GM23338 (cell line): Measurements from ENCODE around the gene BICD2. TPM values are rescaled to one million over a fixed set of nuclear protein-coding genes. Genes with fewer than 3 reads are reported as not detected.

Experiments used
- ATAC-seq: fragments of 200-7000 bp; cut with Tn5 transposase; 3 replicates; pipeline ENCODE4 v1.9.1; 2020
- DNase-seq: peaks from one replicate; pipeline ENCODE4 v3.0.0-alpha.2; 2015; ENCODE audit warnings: low spot score
- H2AFZ ChIP-seq: fragments of 200-600 bp; sonication (generic); 2 replicates; pipeline ENCODE4 v1.8.0; 2016; ENCODE audit warnings: antibody characterized with exemption, mild to moderate bottlenecking, moderate library complexity
- H3F3A ChIP-seq: fragments of 200-600 bp; sonication (generic); replicated peaks from 2 replicates; pipeline ENCODE4 v1.8.0; 2017; ENCODE audit warnings: antibody characterized with exemption, mixed run types, low read depth
- H3K27ac ChIP-seq: fragments of 200-600 bp; sonication (generic); 2 replicates; pipeline ENCODE4 v1.6.1; 2016; ENCODE audit warnings: low read depth
- H3K27me3 ChIP-seq: fragments of 200-600 bp; sonication (generic); 2 replicates; pipeline ENCODE4 v1.8.0; 2016; ENCODE audit warnings: mild to moderate bottlenecking, mixed run types, moderate library complexity; ENCODE audit not compliant: insufficient read depth
- H3K36me3 ChIP-seq: fragments of 200-600 bp; sonication (generic); 2 replicates; pipeline ENCODE4 v1.8.0; 2016; ENCODE audit warnings: mild to moderate bottlenecking; ENCODE audit not compliant: insufficient read depth
- H3K4me1 ChIP-seq: fragments of 200-600 bp; sonication (generic); 2 replicates; pipeline ENCODE4 v1.8.0; 2016; ENCODE audit warnings: mild to moderate bottlenecking, moderate library complexity; ENCODE audit not compliant: insufficient read depth
- H3K4me2 ChIP-seq: fragments of 200-600 bp; sonication (generic); 2 replicates; pipeline ENCODE4 v1.7.1; 2017; ENCODE audit warnings: mixed run types
- H3K4me3 ChIP-seq: fragments of 200-600 bp; sonication (generic); 2 replicates; pipeline ENCODE4 v1.6.1; 2016; ENCODE audit warnings: mixed run types
- H3K79me2 ChIP-seq: fragments of 200-600 bp; sonication (generic); replicated peaks from 2 replicates; pipeline ENCODE4 v1.8.0; 2017; ENCODE audit warnings: mild to moderate bottlenecking; ENCODE audit not compliant: insufficient read depth
- H3K9me2 ChIP-seq: fragments of 200-600 bp; sonication (generic); 2 replicates; pipeline ENCODE4 v1.8.0; 2017; ENCODE audit not compliant: insufficient read depth
- H4K20me1 ChIP-seq: fragments of 200-600 bp; sonication (generic); replicated peaks from 2 replicates; pipeline ENCODE4 v1.8.0; 2017; ENCODE audit warnings: mild to moderate bottlenecking; ENCODE audit not compliant: insufficient read depth
- H3K27ac Mint-ChIP-seq: 2 replicates; pipeline ENCODE4 v1.8.0; 2020; ENCODE audit warnings: inconsistent platforms, mild to moderate bottlenecking, moderate library complexity, mixed read lengths
- H3K27me3 Mint-ChIP-seq: 3 replicates; pipeline ENCODE4 v1.8.0; 2022; ENCODE audit warnings: low read depth, mild to moderate bottlenecking, moderate library complexity, mixed read lengths, inconsistent platforms; ENCODE audit not compliant: insufficient read depth, poor library complexity
- H3K36me3 Mint-ChIP-seq: 3 replicates; pipeline ENCODE4 v1.8.0; 2021; ENCODE audit warnings: low read depth, mild to moderate bottlenecking, inconsistent platforms, moderate library complexity, mixed read lengths
- H3K4me1 Mint-ChIP-seq: 3 replicates; pipeline ENCODE4 v1.8.0; 2020; ENCODE audit warnings: mild to moderate bottlenecking, inconsistent platforms, mixed read lengths
- H3K4me3 Mint-ChIP-seq: 3 replicates; pipeline ENCODE4 v1.8.0; 2021; ENCODE audit warnings: moderate library complexity, mild to moderate bottlenecking, inconsistent platforms, mixed read lengths
- H3K9me3 Mint-ChIP-seq: 3 replicates; pipeline ENCODE4 v1.8.0; 2020; ENCODE audit warnings: moderate library complexity, mild to moderate bottlenecking, inconsistent platforms, mixed read lengths
- CREB1 ChIP-seq: fragments of 250-450 bp; sonication (Bioruptor Pico); IDR thresholded peaks from 2 replicates; pipeline ENCODE4 v1.5.0; 2020; ENCODE audit warnings: low read depth, mild to moderate bottlenecking, moderate library complexity
- EZH2 ChIP-seq: fragments of 200-600 bp; sonication (generic); IDR thresholded peaks from one replicate; pipeline ENCODE4 v1.8.0; 2017; ENCODE audit warnings: antibody characterized with exemption, mild to moderate bottlenecking, low read depth; ENCODE audit not compliant: unreplicated experiment
- EZH2phosphoT487 ChIP-seq: fragments of 200-600 bp; sonication (generic); IDR thresholded peaks from one replicate; pipeline ENCODE4 v1.8.1; 2018; ENCODE audit warnings: antibody characterized with exemption; ENCODE audit not compliant: unreplicated experiment
- JUNB ChIP-seq: IDR thresholded peaks from one replicate; pipeline ENCODE4 v1.6.1; 2016; ENCODE audit warnings: antibody characterized with exemption; ENCODE audit not compliant: unreplicated experiment
- NANOG ChIP-seq: IDR thresholded peaks from 2 replicates; pipeline ENCODE4 v1.6.1; 2016; ENCODE audit warnings: antibody characterized with exemption, borderline replicate concordance
- POLR2AphosphoS5 ChIP-seq: IDR thresholded peaks from 2 replicates; pipeline ENCODE4 v1.6.1; 2016; ENCODE audit warnings: antibody characterized with exemption, low read depth
- STAT1 ChIP-seq: IDR thresholded peaks from one replicate; pipeline ENCODE4 v1.6.1; 2016; ENCODE audit warnings: antibody characterized with exemption; ENCODE audit not compliant: unreplicated experiment
- ZNF114 ChIP-seq: fragments of 250-450 bp; sonication (Bioruptor Pico); IDR thresholded peaks from 2 replicates; pipeline ENCODE4 v1.5.0; 2020; ENCODE audit warnings: mild to moderate bottlenecking, moderate library complexity
- ZNF331 ChIP-seq: fragments of 250-450 bp; sonication (Bioruptor Pico); IDR thresholded peaks from 2 replicates; pipeline ENCODE4 v1.5.0; 2020; ENCODE audit warnings: low read depth, mild to moderate bottlenecking, moderate library complexity
- ZNF462 ChIP-seq: fragments of 250-450 bp; sonication (Bioruptor Pico); IDR thresholded peaks from 2 replicates; pipeline ENCODE4 v1.5.0; 2020; ENCODE audit warnings: mild to moderate bottlenecking, moderate library complexity
- polyA plus RNA-seq: library from polyadenylated mRNA; unstranded; fragments of >200 nt; fragmentation: Nextera tagmentation; extraction: Ambion mirVana; gene quantifications from 2 replicates; pipeline ENCODE4 v1.2.1, GENCODE V29; 2016
- total RNA-seq: library from RNA; depleted of rRNA; stranded (reverse); fragments of >200 nt; shearing (Covaris generic); gene quantifications from 2 replicates; pipeline ENCODE4 v1.2.3, GENCODE V29; 2014
- TF ChIP-seq, protein P1 (sequence below), 2 experiments: fragments of 200-600 bp in 1 of 2; sonication (generic) in 1 of 2; conservative IDR thresholded peaks; 2 replicates each; pipeline versions ENCODE4 v1.5.1 to v1.6.1; 2016 to 2017; ENCODE audit warnings: antibody characterized with exemption in 2 of 2, low read depth in 2 of 2, mild to moderate bottlenecking in 2 of 2, moderate library complexity in 1 of 2
- TF ChIP-seq, protein P2 (sequence below): IDR thresholded peaks from one replicate; pipeline ENCODE4 v1.6.1; 2018; ENCODE audit warnings: antibody characterized with exemption; ENCODE audit not compliant: unreplicated experiment
- TF ChIP-seq, protein P3 (sequence below): IDR thresholded peaks from 2 replicates; pipeline ENCODE4 v1.6.1; 2016; ENCODE audit warnings: antibody characterized with exemption

BICD2 gene
- total and polyA plus RNA-seq, 2 experiments from 2014 or later, result 8.7 to 34.3 TPM

- Histone ChIP-seq H3K4me3 (no peak overlapping the region), H3K27ac (no peak overlapping the region), H3K4me1 (peaks cover 9% of the 10 kb centered on the region), H4K20me1 (peaks cover 11% of the 10 kb centered on the region), H3K4me2 (no peak overlapping the region), H2AFZ (no peak overlapping the region), H3K27me3 (no peaks in the 10 kb centered on the region), H3K9me2 (no peaks in the 10 kb centered on the region), H3K36me3 (no peaks in the 10 kb centered on the region), H3K79me2 (peaks cover 95% of the 10 kb centered on the region), H3F3A (no peaks in the 10 kb centered on the region)
- TF ChIP-seq, protein P1, sequence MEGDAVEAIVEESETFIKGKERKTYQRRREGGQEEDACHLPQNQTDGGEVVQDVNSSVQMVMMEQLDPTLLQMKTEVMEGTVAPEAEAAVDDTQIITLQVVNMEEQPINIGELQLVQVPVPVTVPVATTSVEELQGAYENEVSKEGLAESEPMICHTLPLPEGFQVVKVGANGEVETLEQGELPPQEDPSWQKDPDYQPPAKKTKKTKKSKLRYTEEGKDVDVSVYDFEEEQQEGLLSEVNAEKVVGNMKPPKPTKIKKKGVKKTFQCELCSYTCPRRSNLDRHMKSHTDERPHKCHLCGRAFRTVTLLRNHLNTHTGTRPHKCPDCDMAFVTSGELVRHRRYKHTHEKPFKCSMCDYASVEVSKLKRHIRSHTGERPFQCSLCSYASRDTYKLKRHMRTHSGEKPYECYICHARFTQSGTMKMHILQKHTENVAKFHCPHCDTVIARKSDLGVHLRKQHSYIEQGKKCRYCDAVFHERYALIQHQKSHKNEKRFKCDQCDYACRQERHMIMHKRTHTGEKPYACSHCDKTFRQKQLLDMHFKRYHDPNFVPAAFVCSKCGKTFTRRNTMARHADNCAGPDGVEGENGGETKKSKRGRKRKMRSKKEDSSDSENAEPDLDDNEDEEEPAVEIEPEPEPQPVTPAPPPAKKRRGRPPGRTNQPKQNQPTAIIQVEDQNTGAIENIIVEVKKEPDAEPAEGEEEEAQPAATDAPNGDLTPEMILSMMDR (conservative IDR thresholded peaks at IDR 0.05; ENCODE audit: low read depth in 2 of 2), result no peak
- TF ChIP-seq ZNF331 (CRISPR knock-in tag), result no peak
- no peak for TF ChIP-seq ZNF114 (CRISPR knock-in tag)
- no peak for TF ChIP-seq EZH2
- TF ChIP-seq, protein P2, sequence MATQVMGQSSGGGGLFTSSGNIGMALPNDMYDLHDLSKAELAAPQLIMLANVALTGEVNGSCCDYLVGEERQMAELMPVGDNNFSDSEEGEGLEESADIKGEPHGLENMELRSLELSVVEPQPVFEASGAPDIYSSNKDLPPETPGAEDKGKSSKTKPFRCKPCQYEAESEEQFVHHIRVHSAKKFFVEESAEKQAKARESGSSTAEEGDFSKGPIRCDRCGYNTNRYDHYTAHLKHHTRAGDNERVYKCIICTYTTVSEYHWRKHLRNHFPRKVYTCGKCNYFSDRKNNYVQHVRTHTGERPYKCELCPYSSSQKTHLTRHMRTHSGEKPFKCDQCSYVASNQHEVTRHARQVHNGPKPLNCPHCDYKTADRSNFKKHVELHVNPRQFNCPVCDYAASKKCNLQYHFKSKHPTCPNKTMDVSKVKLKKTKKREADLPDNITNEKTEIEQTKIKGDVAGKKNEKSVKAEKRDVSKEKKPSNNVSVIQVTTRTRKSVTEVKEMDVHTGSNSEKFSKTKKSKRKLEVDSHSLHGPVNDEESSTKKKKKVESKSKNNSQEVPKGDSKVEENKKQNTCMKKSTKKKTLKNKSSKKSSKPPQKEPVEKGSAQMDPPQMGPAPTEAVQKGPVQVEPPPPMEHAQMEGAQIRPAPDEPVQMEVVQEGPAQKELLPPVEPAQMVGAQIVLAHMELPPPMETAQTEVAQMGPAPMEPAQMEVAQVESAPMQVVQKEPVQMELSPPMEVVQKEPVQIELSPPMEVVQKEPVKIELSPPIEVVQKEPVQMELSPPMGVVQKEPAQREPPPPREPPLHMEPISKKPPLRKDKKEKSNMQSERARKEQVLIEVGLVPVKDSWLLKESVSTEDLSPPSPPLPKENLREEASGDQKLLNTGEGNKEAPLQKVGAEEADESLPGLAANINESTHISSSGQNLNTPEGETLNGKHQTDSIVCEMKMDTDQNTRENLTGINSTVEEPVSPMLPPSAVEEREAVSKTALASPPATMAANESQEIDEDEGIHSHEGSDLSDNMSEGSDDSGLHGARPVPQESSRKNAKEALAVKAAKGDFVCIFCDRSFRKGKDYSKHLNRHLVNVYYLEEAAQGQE, result no peak
- TF ChIP-seq NANOG, result no peak
- TF ChIP-seq STAT1, result no peak
- TF ChIP-seq EZH2phosphoT487, result no peak
- no peak for TF ChIP-seq POLR2AphosphoS5
- no peak for TF ChIP-seq CREB1 (CRISPR knock-in tag)
- TF ChIP-seq, protein P3, sequence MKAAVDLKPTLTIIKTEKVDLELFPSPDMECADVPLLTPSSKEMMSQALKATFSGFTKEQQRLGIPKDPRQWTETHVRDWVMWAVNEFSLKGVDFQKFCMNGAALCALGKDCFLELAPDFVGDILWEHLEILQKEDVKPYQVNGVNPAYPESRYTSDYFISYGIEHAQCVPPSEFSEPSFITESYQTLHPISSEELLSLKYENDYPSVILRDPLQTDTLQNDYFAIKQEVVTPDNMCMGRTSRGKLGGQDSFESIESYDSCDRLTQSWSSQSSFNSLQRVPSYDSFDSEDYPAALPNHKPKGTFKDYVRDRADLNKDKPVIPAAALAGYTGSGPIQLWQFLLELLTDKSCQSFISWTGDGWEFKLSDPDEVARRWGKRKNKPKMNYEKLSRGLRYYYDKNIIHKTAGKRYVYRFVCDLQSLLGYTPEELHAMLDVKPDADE, result no peak
- no peak for TF ChIP-seq ZNF462 (CRISPR knock-in tag)
- no peak for TF ChIP-seq JUNB
- no peak for DNase-seq
- Mint-ChIP-seq H3K4me1 (peaks cover 56% of the 10 kb centered on the region), H3K4me3 (no peak overlapping the region), H3K27ac (no peak overlapping the region), H3K9me3 (no peaks in the 10 kb centered on the region), H3K36me3 (peaks cover 14% of the 10 kb centered on the region), H3K27me3 (peaks cover 20% of the 10 kb centered on the region)
- ATAC-seq, result peak; percentile 61
Observed at GRCh38 chr9:92749071-92749933, 15.3 kb downstream of the BICD2 start.
